SU-DHL-6 (cell line): ENCODE measurements around the gene NOS3.
"Not testable (repeated sequence)": the region's sequence is repeated elsewhere in the genome, so short reads cannot be mapped to it uniquely, and the experiment has no call there.

Source experiments
- H2AFZ ChIP-seq: fragments of 200-600 bp; sonication (generic); 2 replicates; pipeline ENCODE4 v1.6.1; 2014; ENCODE audit warnings: low read depth, mild to moderate bottlenecking, moderate library complexity, mixed read lengths, antibody characterized with exemption, low read length; ENCODE audit not compliant: severe bottlenecking
- H3F3A ChIP-seq: fragments of 200-600 bp; shearing (Covaris generic); 2 replicates; pipeline ENCODE4 v1.6.0; 2016; ENCODE audit warnings: antibody characterized with exemption, mild to moderate bottlenecking; ENCODE audit not compliant: insufficient read depth
- H3K27ac ChIP-seq: fragments of 200-600 bp; sonication (generic); 2 replicates; pipeline ENCODE4 v1.5.1; 2016; ENCODE audit warnings: low read depth, mild to moderate bottlenecking, low read length, moderate library complexity, mixed read lengths
- H3K27me3 ChIP-seq: fragments of 200-600 bp; sonication (generic), shearing (Covaris generic); 2 replicates; pipeline ENCODE4 v1.6.0; 2014; ENCODE audit warnings: mild to moderate bottlenecking, low read length
- H3K36me3 ChIP-seq: fragments of 200-600 bp; sonication (generic); 2 replicates; pipeline ENCODE4 v1.6.1; 2014; ENCODE audit warnings: mild to moderate bottlenecking, low read length, mixed read lengths
- H3K4me2 ChIP-seq: fragments of 300-600, 200-600 bp; shearing (Covaris generic), sonication (generic); 2 replicates; pipeline ENCODE4 v1.6.0; 2014; ENCODE audit warnings: low read length, low read depth, mild to moderate bottlenecking; ENCODE audit not compliant: poor library complexity, severe bottlenecking
- H3K4me3 ChIP-seq: fragments of 200-600 bp; sonication (generic); 2 replicates; pipeline ENCODE4 v1.5.1; 2014; ENCODE audit warnings: antibody characterized with exemption, low read length, mild to moderate bottlenecking, mixed read lengths; ENCODE audit not compliant: insufficient read depth, poor library complexity, severe bottlenecking
- H3K79me2 ChIP-seq: fragments of 200-600 bp; sonication (generic); 2 replicates; pipeline ENCODE4 v1.6.1; 2014; ENCODE audit warnings: mild to moderate bottlenecking, low read length, moderate library complexity; ENCODE audit not compliant: insufficient read depth
- H3K9ac ChIP-seq: fragments of 200-600 bp; sonication (generic); 2 replicates; pipeline ENCODE4 v1.7.0; 2014; ENCODE audit warnings: mild to moderate bottlenecking, low read length
- H3K9me2 ChIP-seq: fragments of 200-600 bp; sonication (generic); replicated peaks from 2 replicates; pipeline ENCODE4 v1.6.1; 2014; ENCODE audit warnings: low read length; ENCODE audit not compliant: insufficient read depth
- H3K9me3 ChIP-seq: fragments of 200-600 bp; sonication (generic); 2 replicates; pipeline ENCODE4 v1.6.1; 2014; ENCODE audit warnings: low read length, mixed read lengths; ENCODE audit not compliant: insufficient read depth
- H4K20me1 ChIP-seq: fragments of 200-600 bp; sonication (generic); 2 replicates; pipeline ENCODE4 v1.6.1; 2014; ENCODE audit warnings: low read depth, mild to moderate bottlenecking, antibody characterized with exemption, low read length, moderate library complexity, mixed read lengths
- CTCF ChIP-seq: fragments of 200-600 bp; sonication (generic); IDR thresholded peaks from one replicate; pipeline ENCODE4 v1.5.1; 2017; ENCODE audit warnings: antibody characterized with exemption, mild to moderate bottlenecking, low read length, moderate library complexity; ENCODE audit not compliant: insufficient read depth, poor library complexity, severe bottlenecking
- EZH2phosphoT487 ChIP-seq: fragments of 200-600 bp; sonication (generic), shearing (Covaris generic); conservative IDR thresholded peaks from 2 replicates; pipeline ENCODE4 v1.6.1; 2018; ENCODE audit warnings: mild to moderate bottlenecking, antibody characterized with exemption, low read length, moderate library complexity, mixed read lengths

Gene NOS3

GRCh38 chr7:151039850-151040548 is 49.2 kb downstream of the NOS3 start:
- TF ChIP-seq CTCF (no peak), EZH2phosphoT487 (no peak)
- H3K27me3 ChIP-seq, result no peaks in the 10 kb centered on the region
- no peaks in the 10 kb centered on the region for H3K9me2 ChIP-seq
- H3F3A ChIP-seq, result no peaks in the 10 kb centered on the region
- no peaks in the 10 kb centered on the region for H3K36me3 ChIP-seq
- H3K79me2 ChIP-seq, result no peaks in the 10 kb centered on the region
- H3K4me2 ChIP-seq, result no peak overlapping the region
- H2AFZ ChIP-seq, result no peak overlapping the region
- no peak overlapping the region for H3K4me3 ChIP-seq
- H3K9ac ChIP-seq, result no peak overlapping the region
- H3K27ac ChIP-seq, result no peak overlapping the region
- H3K9me3 ChIP-seq, result no peaks in the 10 kb centered on the region
- no peaks in the 10 kb centered on the region for H4K20me1 ChIP-seq

GRCh38 chr7:151040616-151041375 is 50.0 kb downstream of the NOS3 start:
- Histone ChIP-seq H3K9me3 (no peaks in the 10 kb centered on the region), H3K36me3 (no peaks in the 10 kb centered on the region), H4K20me1 (no peaks in the 10 kb centered on the region), H3K4me2 (no peak overlapping the region), H3K4me3 (no peak overlapping the region), H3K9me2 (no peaks in the 10 kb centered on the region), H3K79me2 (no peaks in the 10 kb centered on the region), H3F3A (no peaks in the 10 kb centered on the region), H3K9ac (no peak overlapping the region), H2AFZ (no peak overlapping the region), H3K27ac (no peak overlapping the region), H3K27me3 (no peaks in the 10 kb centered on the region)
- no peak for TF ChIP-seq EZH2phosphoT487
- no peak for TF ChIP-seq CTCF

DNA sequence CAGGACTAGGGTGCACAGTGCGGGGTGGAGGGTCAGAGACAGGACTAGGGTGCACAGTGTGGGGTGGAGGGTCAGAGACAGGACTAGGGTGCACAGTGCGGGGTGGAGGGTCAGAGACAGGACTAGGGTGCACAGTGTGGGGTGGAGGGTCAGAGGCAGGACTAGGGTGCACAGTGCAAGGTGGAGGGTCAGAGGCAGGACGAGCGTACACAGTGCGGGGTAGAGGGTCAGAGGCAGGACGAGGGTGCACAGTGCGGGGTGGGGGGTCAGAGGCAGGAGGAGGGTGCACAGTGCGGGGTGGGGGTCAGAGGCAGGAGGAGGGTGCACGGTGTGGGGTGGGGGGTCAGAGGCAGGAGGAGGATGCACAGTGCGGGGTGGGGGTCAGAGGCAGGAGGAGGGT is 52.6 kb downstream of the NOS3 start:
- H3K27ac ChIP-seq, H3K27me3 ChIP-seq, H3K4me2 ChIP-seq, H3K9me2 ChIP-seq, H3F3A ChIP-seq, H4K20me1 ChIP-seq, H3K79me2 ChIP-seq, H3K36me3 ChIP-seq, H3K9me3 ChIP-seq, H3K9ac ChIP-seq, H3K4me3 ChIP-seq, H2AFZ ChIP-seq: not testable (repeated sequence)

DNA sequence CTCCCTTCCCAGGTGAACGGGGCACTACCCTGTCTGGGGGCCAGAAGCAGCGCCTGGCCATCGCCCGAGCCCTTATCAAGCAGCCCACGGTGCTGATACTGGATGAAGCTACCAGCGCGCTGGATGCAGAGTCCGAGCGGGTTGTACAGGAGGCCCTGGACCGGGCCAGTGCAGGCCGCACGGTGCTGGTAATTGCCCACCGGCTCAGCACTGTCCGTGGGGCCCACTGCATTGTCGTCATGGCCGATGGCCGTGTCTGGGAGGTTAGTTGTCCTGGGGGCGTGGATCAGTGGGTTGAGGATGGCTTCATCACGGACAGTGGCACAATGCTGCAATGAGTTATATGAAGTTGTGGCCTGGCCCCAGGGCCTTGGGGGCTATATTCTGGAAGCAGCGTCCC is 53.1 kb downstream of the NOS3 start:
- Histone ChIP-seq H3K4me3 (no peak overlapping the region), H2AFZ (no peak overlapping the region), H3K79me2 (no peaks in the 10 kb centered on the region), H3K27me3 (no peaks in the 10 kb centered on the region), H3K9me2 (no peaks in the 10 kb centered on the region), H3K4me2 (no peak overlapping the region), H3K27ac (no peak overlapping the region), H3F3A (no peaks in the 10 kb centered on the region), H3K9me3 (no peaks in the 10 kb centered on the region), H4K20me1 (no peaks in the 10 kb centered on the region), H3K9ac (no peak overlapping the region), H3K36me3 (no peaks in the 10 kb centered on the region)
- TF ChIP-seq EZH2phosphoT487 (no peak), CTCF (no peak)
